Caki2 (cell line): ENCODE measurements around the gene TFRC. TPM values are rescaled to one million over a fixed set of nuclear protein-coding genes. Genes with fewer than 3 reads are reported as not detected.
A peak's percentile ranks its signal among the peaks of the same experiment; 100 is the strongest.
"Not testable (repeated sequence)": the region's sequence is repeated elsewhere in the genome, so short reads cannot be mapped to it uniquely, and the experiment has no call there.

ENCODE experiments used
- DNase-seq: peaks from one replicate; pipeline ENCODE4 v3.0.0-alpha.2; 2015; ENCODE audit warnings: low read depth
- in situ Hi-C: cut with HindIII; loops from 2 replicates; pipeline ENCODE4 v1.10.0; 2016; ENCODE audit warnings: low sequenced_read_pairs, low pct_unique_long_range_greater_than_20kb, mixed read lengths
- total RNA-seq: library from RNA; depleted of rRNA; stranded (reverse); fragments of >200 nt; shearing (Covaris generic); gene quantifications from 2 replicates; pipeline ENCODE4 v1.2.3, GENCODE V29; 2014; ENCODE audit warnings: low replicate concordance

TFRC gene
- total RNA-seq, 1 experiment from 2014 or later: 172 TPM

- in situ Hi-C loops: no loop called here
- no peak for DNase-seq
Measured at GRCh38 chr3:196093317-196094111, 11.6 kb upstream of the TFRC start.

GRCh38 chr3:196087906-196088305, 6.0 kb upstream of the TFRC start:
- in situ Hi-C loops: no loop called here
- no peak for DNase-seq

GRCh38 chr3:196082619-196082971, 705 bp upstream of the TFRC start:
- in situ Hi-C loops: no loop called here
- DNase-seq: no peak

GRCh38 chr3:196081002-196081833, 672 bp downstream of the TFRC start:
- in situ Hi-C loops: no loop called here
- peak; percentile 61 for DNase-seq

DNA sequence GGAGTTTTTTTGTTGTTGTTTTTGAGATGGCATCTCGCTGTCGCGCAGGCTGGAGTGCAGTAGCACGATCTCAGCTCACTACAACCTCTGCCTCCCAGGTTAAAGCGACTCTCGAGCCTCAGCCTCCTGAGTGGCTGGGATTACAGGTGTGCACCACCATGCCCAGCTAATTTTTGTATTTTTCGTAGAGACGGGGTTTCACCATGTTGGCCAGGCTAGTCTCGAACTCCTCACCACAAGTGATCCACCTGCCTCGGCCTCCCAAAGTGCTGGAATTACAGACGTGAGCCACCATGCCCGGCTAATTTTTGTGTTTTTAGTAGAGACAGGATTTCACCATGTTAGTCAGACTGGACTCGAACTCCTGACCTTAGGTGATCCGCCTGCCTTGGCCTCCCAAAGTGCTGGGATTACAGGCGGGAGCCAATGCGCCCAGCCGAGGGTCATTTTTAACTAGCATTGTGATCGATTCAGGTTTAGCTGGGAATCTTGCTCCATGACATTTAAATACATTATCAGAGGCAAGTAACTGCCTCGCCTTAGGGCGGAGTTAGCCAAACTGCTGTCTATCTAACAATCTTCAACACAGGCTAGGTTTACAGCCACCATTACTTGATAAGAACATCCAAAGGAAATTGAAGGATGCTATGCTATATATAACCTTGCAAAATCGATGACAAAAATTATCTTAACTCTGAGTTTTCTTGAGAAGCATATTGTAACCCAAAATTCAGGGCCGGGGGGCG, 1.6 kb downstream of the TFRC start:
- in situ Hi-C loops, DNase-seq: not testable (repeated sequence)

- DNase-seq: no peak
- in situ Hi-C loops: no loop called here
Measured at GRCh38 chr3:196079682-196080081, 2.2 kb downstream of the TFRC start.

DNA sequence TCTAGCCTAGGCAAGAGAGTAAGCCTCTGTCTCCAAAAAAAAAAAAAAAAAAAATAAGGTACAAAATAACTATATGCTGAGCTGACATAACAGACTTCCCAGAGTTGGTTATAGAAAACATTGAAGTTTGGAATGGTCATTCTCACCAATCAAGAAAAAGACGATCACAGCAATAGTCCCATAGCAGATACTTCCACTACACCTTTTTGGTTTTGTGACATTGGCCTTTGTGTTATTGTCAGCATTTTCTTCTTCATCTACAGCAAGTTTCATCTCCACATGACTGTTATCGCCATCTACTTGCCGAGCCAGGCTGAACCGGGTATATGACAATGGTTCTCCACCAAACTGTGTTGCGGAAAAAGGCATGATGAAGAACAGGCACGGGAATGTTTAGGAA, 6.9 kb downstream of the TFRC start:
- DNase-seq: no peak

DNA sequence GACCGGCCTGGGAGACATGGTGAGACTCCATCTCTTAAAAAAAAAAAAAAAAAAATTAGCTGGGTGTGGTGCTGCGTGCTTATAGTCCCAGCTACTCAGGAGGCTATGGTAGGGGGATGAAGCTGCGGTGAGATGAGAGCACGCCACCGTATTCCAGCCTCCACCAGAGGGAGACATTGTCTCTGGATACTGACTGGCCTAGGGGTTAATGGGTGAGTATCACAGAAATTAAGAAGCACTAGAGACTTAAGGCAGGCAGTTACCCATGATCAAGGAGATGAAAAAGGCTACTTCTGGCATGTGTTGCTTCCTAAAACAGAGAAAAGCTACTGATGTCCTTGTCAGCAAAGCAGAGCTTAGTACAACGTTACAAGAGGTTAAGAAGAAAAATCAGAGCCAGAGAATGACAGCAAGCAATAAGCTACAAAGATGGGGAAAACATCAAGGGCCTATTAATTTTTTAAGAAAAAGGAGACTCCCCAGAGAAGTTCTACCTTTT, 8.6 kb downstream of the TFRC start:
- in situ Hi-C loops: no loop called here
- DNase-seq: peak; percentile 42

More for the DNA sequence above, 6.9 kb downstream of the TFRC start:
- in situ Hi-C loops: no loop called here

DNA sequence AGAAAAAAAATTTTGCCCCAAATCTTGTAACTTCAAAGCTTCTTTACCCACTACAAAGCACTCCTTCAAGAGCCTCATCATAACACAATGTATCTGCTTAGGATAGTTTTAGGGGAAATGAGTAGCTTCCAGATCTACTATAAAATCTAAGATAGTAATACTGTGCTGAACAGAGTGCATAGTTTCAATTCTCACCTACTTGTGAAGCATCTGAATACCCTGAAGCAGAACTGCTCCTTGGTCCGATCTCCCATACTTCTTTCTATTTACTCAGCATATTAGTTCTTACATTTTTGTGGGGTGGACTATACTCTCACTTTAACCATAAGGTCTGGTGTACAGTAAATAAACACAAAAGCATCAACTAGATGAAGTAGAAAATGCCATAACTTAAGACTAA, 9.6 kb downstream of the TFRC start:
- in situ Hi-C loops: no loop called here
- DNase-seq: no peak

GRCh38 chr3:196068812-196069211, 13.1 kb downstream of the TFRC start:
- DNase-seq, in situ Hi-C loops: not testable (repeated sequence)

- DNase-seq: no peak
- in situ Hi-C loops: no loop called here
Measured at GRCh38 chr3:196067439-196067838, 14.5 kb downstream of the TFRC start.

- DNase-seq: no peak
- in situ Hi-C loops: no loop called here
Measured at GRCh38 chr3:196063971-196064370, 17.9 kb downstream of the TFRC start.

DNA sequence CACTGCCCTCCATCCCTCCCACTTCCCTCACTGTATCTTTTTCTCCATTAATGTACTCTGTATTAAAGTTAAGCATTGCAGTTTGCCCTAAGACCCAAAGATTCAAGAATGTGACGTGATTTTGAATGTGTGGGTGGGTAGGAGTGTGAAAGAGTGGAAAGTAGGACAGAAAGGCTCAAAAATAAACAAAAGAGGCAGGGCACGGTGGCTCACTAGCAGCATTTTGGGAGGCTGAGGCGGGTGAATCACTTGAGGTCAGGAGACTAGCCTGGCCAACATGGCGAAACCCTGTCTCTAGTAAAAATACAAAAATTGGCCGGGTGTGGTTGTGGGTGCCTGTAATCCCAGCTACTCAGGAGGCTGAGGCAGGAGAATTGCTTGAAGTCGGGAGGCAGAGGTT, 18.4 kb downstream of the TFRC start:
- in situ Hi-C loops: no loop called here
- no peak for DNase-seq

DNA sequence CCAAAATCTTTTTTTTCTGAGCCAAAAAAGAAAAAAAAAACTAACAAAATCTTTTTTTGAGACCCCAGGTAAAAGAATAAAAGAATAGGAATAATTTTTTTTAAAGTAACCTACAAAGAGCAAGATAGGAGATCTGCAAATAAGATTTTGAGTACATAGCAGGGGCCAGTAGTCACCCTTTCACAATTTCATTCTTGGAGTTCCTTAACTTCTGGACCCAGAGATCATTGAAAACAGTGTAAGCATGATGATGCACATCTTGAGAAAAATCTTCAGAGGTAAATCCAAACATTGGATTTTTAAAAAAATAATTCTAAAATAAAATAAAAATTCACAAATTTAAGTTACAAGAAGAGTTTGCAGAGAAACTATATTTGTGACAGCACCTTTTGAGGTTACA, 18.8 kb downstream of the TFRC start:
- in situ Hi-C loops: no loop called here
- no peak for DNase-seq

DNA sequence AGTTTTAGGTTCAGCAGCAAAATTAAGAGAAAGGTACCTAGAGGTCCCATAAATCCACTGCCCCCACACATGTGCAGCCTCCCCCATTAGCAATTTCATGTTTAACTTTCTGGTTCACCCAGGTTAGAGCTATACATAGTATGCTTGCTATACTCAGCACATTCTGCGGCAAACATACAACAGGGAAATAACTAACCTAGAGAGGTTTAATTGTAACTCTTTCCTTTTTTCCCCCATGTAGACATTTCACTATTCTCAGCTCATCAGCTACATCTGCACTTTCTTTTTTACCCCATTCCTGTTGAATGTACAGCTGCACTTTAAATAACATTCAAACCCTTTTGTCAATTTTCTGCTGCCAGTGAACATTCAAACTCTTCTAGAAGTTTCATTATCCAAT, 21.1 kb downstream of the TFRC start:
- no peak for DNase-seq
- in situ Hi-C loops: no loop called here

- in situ Hi-C loops: no loop called here
- no peak for DNase-seq
Measured at GRCh38 chr3:196057760-196058331, 24.0 kb downstream of the TFRC start.

DNA sequence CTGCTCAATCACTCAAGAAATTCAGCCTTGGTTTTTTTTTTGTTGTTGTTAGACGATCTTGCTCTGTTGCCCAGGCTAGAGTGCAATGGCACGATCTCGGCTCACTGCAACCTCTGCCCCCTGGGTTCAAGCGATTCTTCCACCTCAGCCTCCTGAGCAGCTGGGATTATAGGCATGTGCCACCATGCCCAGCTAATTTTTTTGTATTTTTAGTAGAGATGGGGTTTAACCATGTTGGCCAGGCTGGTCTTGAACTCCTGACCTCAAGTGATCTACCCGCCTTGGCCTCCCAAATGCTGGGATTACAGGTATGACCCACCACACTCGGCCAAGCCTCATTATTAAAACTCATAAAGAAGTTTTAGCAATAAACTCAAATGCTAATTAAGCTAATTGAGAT, 25.5 kb downstream of the TFRC start:
- in situ Hi-C loops, DNase-seq: not testable (repeated sequence)

GRCh38 chr3:196055683-196056270, 26.1 kb downstream of the TFRC start:
- DNase-seq: no peak
- in situ Hi-C loops: no loop called here
